LNCaP clone FGC (cell line): ENCODE data around the gene ERBB4.
A peak's percentile ranks its signal among the peaks of the same experiment; 100 is the strongest.

Experiments used
- DNase-seq: peaks from one replicate; pipeline ENCODE4 v3.0.0-alpha.2; 2011; ENCODE audit warnings: low read depth
- H3K4me3 ChIP-seq: 2 replicates; pipeline ENCODE4 v1.5.1; 2011; ENCODE audit warnings: mild to moderate bottlenecking, low read depth, low read length, control low read depth
- TF ChIP-seq, protein P1 (sequence below): IDR thresholded peaks from 2 replicates; pipeline ENCODE4 v1.5.1; 2012; ENCODE audit warnings: mild to moderate bottlenecking; ENCODE audit not compliant: control insufficient read depth, insufficient read depth; ENCODE audit errors: extremely low read depth

The ERBB4 gene

DNA sequence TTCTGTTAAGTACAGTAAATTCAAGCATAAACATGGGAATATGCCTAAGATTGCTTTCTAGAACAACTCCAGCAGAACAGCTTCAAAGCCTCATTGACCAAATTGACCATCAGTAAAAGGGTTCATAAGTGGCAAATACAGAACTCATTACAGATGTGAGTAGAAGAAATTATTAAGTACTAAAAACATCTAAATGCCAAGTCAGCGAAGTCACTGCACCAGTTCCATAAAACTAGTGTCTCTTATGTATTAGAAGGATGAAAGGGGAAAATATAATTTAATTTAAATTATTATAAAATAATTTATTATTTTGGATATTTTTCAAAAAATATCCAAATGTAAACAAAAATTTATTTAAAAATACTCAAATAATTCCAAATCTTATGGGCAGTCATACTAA lies 553.2 kb downstream of the ERBB4 start:
- H3K4me3 ChIP-seq, result no peak overlapping the region
- TF ChIP-seq, protein P1, sequence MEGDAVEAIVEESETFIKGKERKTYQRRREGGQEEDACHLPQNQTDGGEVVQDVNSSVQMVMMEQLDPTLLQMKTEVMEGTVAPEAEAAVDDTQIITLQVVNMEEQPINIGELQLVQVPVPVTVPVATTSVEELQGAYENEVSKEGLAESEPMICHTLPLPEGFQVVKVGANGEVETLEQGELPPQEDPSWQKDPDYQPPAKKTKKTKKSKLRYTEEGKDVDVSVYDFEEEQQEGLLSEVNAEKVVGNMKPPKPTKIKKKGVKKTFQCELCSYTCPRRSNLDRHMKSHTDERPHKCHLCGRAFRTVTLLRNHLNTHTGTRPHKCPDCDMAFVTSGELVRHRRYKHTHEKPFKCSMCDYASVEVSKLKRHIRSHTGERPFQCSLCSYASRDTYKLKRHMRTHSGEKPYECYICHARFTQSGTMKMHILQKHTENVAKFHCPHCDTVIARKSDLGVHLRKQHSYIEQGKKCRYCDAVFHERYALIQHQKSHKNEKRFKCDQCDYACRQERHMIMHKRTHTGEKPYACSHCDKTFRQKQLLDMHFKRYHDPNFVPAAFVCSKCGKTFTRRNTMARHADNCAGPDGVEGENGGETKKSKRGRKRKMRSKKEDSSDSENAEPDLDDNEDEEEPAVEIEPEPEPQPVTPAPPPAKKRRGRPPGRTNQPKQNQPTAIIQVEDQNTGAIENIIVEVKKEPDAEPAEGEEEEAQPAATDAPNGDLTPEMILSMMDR, result no peak
- DNase-seq, result no peak

DNA sequence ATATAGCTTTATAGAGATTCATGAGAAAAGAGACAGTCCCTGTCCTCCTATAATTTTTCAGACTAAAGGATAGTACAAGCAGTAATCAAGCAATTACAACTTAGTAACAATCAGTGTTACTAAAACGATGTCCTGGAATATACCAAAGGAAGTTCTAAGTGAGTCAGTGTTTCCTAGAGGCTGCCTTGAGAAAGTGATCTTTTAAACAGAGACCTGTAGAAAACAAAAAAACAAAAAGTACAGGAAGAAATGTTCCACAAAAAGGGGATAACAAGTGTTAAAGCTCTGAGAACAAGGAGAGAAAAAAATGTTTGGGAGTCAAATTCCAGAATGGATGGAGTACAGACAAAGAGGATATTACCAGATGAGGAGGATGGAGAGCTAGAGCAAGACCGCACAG lies 556.4 kb downstream of the ERBB4 start:
- no peak for DNase-seq
- TF ChIP-seq, protein P1, result no peak
- H3K4me3 ChIP-seq, result no peak overlapping the region

DNA sequence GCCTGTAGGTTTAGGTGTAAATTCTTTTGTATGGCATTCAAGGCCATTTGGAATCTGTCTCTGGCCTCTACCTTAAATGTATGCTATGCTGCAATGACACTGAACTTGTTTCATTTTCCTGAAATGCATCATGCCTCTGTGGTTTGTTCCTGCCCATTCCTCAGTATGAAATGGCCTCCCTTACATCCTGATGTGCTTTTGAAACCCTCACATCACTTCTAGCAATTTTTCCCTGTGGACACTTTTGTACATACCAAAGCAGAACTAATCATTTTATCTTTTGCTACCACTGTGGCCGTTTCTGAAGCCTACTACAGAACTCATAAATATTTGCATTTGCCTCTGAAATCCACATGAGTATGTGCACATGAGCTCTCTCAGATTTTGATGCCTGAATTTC lies 557.2 kb downstream of the ERBB4 start:
- no peak for DNase-seq
- no peak overlapping the region for H3K4me3 ChIP-seq
- TF ChIP-seq, protein P1, result no peak

DNA sequence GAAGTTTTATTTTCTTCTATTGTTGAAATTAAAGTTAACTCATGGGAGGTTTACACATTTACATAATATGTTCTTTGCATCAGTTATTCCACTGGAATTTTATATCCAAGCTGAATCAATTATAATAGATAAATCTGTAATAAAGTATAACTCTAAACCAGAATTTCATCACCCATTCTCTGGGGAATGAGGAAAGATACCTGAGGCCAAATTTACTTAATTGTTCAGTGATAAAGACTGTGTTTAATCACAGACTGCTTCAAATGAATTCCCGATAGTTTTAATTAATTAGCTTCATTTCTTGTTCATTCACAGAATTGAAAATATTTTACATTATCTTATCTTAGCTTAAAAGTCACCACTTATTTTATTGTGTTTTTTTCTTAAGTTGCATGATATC lies 562.5 kb downstream of the ERBB4 start:
- TF ChIP-seq, protein P1, result no peak
- DNase-seq, result no peak
- H3K4me3 ChIP-seq, result no peak overlapping the region

DNA sequence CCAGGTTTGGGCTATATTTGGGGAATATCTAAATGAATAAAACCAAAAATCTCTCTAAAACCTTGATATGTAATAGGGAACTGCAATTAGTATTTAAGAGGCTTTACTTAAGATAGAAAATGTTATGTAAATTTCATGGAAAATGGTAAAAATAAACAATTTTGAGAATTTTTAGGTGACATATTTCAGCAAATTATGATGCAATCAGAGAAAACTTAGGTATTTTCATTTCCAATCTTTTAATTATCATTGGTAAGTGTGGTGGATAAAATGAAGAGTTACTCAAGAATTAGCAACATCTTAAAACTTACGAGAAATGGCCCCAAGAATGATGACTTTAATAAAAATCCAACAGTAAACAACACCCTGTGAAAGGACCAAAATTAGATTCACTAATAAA lies 571.4 kb downstream of the ERBB4 start:
- DNase-seq, result no peak
- TF ChIP-seq, protein P1, result no peak
- no peak overlapping the region for H3K4me3 ChIP-seq

DNA sequence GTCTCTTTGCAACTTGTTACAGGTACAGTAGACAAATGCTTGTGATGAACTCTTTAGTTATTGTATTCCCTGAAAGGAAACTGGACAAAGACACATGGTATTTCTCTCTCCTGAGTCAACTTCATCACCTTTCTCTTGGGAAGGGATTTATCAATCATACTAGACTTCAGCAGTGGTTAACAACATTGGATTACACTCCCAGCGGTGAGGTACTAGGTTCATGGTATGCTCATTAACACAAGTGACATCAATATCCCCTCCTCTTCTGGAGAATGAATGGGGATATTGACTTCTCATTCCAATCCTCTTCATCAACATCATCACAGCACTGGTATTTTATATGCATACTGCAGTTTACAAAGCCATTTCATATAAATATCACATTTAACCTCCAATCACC lies 574.6 kb downstream of the ERBB4 start:
- TF ChIP-seq, protein P1, result no peak
- no peak overlapping the region for H3K4me3 ChIP-seq
- DNase-seq, result no peak

DNA sequence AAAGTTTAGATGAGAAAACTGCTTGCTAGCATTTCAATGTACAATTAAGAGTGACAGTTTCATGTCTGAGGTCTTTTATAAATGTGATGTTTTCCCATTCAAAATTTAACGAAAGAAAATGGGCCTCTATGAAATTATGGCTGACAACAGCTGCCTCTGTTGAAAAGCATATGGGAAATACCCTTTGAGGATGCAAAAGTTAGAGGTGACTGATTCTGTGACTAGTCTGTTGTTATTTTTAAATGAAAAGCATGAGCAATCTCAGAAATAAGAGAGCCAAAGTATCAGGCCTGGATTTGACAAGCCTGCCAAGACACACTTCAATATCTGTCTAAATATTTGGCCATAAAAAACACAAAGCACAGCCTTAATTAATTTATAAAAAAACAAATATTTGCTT lies 580.8 kb downstream of the ERBB4 start:
- H3K4me3 ChIP-seq, result no peak overlapping the region
- TF ChIP-seq, protein P1, result no peak
- peak; percentile 34 for DNase-seq
